Breast epithelium (tissue), 4 donors: ENCODE results near the gene ZNF26. TPM values are rescaled to one million over a fixed set of nuclear protein-coding genes. Genes with fewer than 3 reads are reported as not detected.
"Not testable (repeated sequence)": the region's sequence is repeated elsewhere in the genome, so short reads cannot be mapped to it uniquely, and the experiment has no call there.

Source experiments
- DNase-seq, 2 donors: peaks; one replicate each; pipeline ENCODE4 v3.0.0-alpha.2; 2019; ENCODE audit warnings: low spot score in 2 of 2
- H3K27ac ChIP-seq, 2 donors: fragments of 200-600 bp; sonication (generic) in 1 of 2; one replicate each; pipeline ENCODE4 v1.5.1; 2016 to 2019; ENCODE audit warnings: mild to moderate bottlenecking in 1 of 2
- H3K27me3 ChIP-seq, 2 donors: fragments of 200-600 bp; sonication (generic) in 1 of 2; one replicate each; pipeline versions ENCODE4 v1.5.1 to v1.6.0; 2017 to 2019; ENCODE audit warnings: control low read depth in 1 of 2, mild to moderate bottlenecking in 1 of 2
- H3K36me3 ChIP-seq: fragments of 200-600 bp; one replicate; pipeline ENCODE4 v1.5.1; 2019
- H3K4me1 ChIP-seq, 2 donors: fragments of 200-600 bp; sonication (generic); one replicate each; pipeline ENCODE4 v1.5.1; 2016 to 2019; ENCODE audit warnings: control low read depth in 1 of 2
- H3K4me3 ChIP-seq, 3 donors: fragments of 200-600 bp; sonication (generic); 1 replicate in 2 of 3; 2 replicates in 1 of 3; pipeline ENCODE4 v1.5.1; 2016 to 2019; ENCODE audit warnings: mild to moderate bottlenecking in 3 of 3, moderate library complexity in 2 of 3
- H3K9me3 ChIP-seq, 2 donors: fragments of 200-600 bp; sonication (generic) in 1 of 2; one replicate each; pipeline ENCODE4 v1.5.1; 2016 to 2019; ENCODE audit warnings: control low read depth in 1 of 2
- CTCF ChIP-seq, 3 donors: fragments of 450-650 bp; IDR thresholded peaks; one replicate each; pipeline ENCODE4 v1.5.1; 2016 to 2017; ENCODE audit warnings: antibody characterized with exemption in 3 of 3, mild to moderate bottlenecking in 3 of 3, moderate library complexity in 3 of 3
- POLR2A ChIP-seq: fragments of 450-650 bp; IDR thresholded peaks from one replicate; pipeline ENCODE4 v1.6.1; 2016; ENCODE audit warnings: antibody characterized with exemption, mild to moderate bottlenecking, moderate library complexity
- POLR2AphosphoS5 ChIP-seq, 3 donors: sonication (generic); formaldehyde crosslinking; IDR thresholded peaks; one replicate each; pipeline ENCODE4 v1.6.1; 2017; ENCODE audit warnings: antibody characterized with exemption in 3 of 3
- intact Hi-C: fragments of 100-400 bp; cut with DNase I; formaldehyde crosslinking; loops from one replicate; pipeline ENCODE4 v1.15.1; 2023; ENCODE audit warnings: low total_unique reads
- total RNA-seq, 3 donors: library from RNA; depleted of rRNA; stranded (reverse); fragments of >200 nt; gene quantifications; one replicate each; pipeline ENCODE4 v1.1.0, GENCODE V29; 2016

Gene ZNF26
- 10 to 100 TPM; 12.0 to 19.6 (median 19.0) TPM for total RNA-seq

- no peaks in the 10 kb centered on the region for H3K27me3 ChIP-seq
- peak within 1 kb of the TSS; percentile 73 to 97 (median 86) for H3K4me3 ChIP-seq
- peak; percentile 82 for DNase-seq
- peaks cover 25 to 36% of the 10 kb centered on the region in 2 donors for H3K9me3 ChIP-seq
- no peaks in the 10 kb centered on the region for H3K36me3 ChIP-seq
- H3K4me1 ChIP-seq = peaks cover 0 to 5% of the 10 kb centered on the region in 2 donors
- intact Hi-C loops = no loop called here
- TF ChIP-seq POLR2A (peak; percentile 33), POLR2AphosphoS5 (IDR thresholded peaks at IDR 0.05) (peak; percentile 77 to 90 (median 88)), CTCF (IDR thresholded peaks at IDR 0.05) (no peak)
- peak within 1 kb of the TSS; percentile 90 to 93 for H3K27ac ChIP-seq
These were observed at the start of gene ZNF26 for GRCh38 chr12:132986001-132986884. TSS of gene ZNF26 (plus strand) at chr12:132986367. CDS start at chr12:132986841, 474 bp downstream.

GRCh38 chr12:132936921-132937320 lies 49.2 kb upstream of the ZNF26 start:
- H3K4me3 ChIP-seq, H3K27ac ChIP-seq, intact Hi-C loops, H3K27me3 ChIP-seq, H3K4me1 ChIP-seq, DNase-seq, H3K36me3 ChIP-seq: not testable (repeated sequence)
- peaks cover 83 to 89% of the 10 kb centered on the region in 2 donors for H3K9me3 ChIP-seq

GRCh38 chr12:132937476-132937875 lies 48.7 kb upstream of the ZNF26 start:
- DNase-seq = no peak
- H3K4me3 ChIP-seq = no peak overlapping the region
- peaks cover 84 to 89% of the 10 kb centered on the region in 2 donors for H3K9me3 ChIP-seq

GRCh38 chr12:132938807-132939206 lies 47.4 kb upstream of the ZNF26 start:
- H3K4me3 ChIP-seq, DNase-seq, H3K27me3 ChIP-seq, intact Hi-C loops, H3K4me1 ChIP-seq, H3K27ac ChIP-seq: not testable (repeated sequence)
- peaks cover 84 to 90% of the 10 kb centered on the region in 2 donors for H3K9me3 ChIP-seq
- peaks cover 19% of the 10 kb centered on the region for H3K36me3 ChIP-seq

More at GRCh38 chr12:132937476-132937875, 48.7 kb upstream of the ZNF26 start:
- Histone ChIP-seq H3K4me1 (no peaks in the 10 kb centered on the region), H3K27ac (no peak overlapping the region), H3K36me3 (peaks cover 6% of the 10 kb centered on the region), H3K27me3 (no peaks in the 10 kb centered on the region)
- intact Hi-C loops = no loop called here
- TF ChIP-seq POLR2AphosphoS5 (IDR thresholded peaks at IDR 0.05) (no peak), CTCF (IDR thresholded peaks at IDR 0.05) (no peak)

- Histone ChIP-seq H3K36me3 (peaks cover 29% of the 10 kb centered on the region), H3K27me3 (no peaks in the 10 kb centered on the region), H3K27ac (no peak overlapping the region), H3K4me1 (no peaks in the 10 kb centered on the region), H3K9me3 (peaks cover 85 to 91% of the 10 kb centered on the region in 2 donors), H3K4me3 (no peak overlapping the region)
- no peak for DNase-seq
- intact Hi-C loops = no loop called here
- no peak for TF ChIP-seq POLR2A
- no peak for TF ChIP-seq CTCF (IDR thresholded peaks at IDR 0.05)
- TF ChIP-seq POLR2AphosphoS5 (IDR thresholded peaks at IDR 0.05) = no peak
These were observed 46.0 kb upstream of the ZNF26 start for GRCh38 chr12:132940071-132940719.
